OCI-LY1 (cell line): ENCODE data around the gene GSC.
A peak's percentile ranks its signal among the peaks of the same experiment; 100 is the strongest.
"Not testable (repeated sequence)": the region's sequence is repeated elsewhere in the genome, so short reads cannot be mapped to it uniquely, and the experiment has no call there.

Source experiments
- H2AFZ ChIP-seq: fragments of 200-600 bp; sonication (generic), shearing (Covaris generic); 2 replicates; pipeline ENCODE4 v1.6.0; 2014; ENCODE audit warnings: antibody characterized with exemption, mild to moderate bottlenecking, low read length
- H3F3A ChIP-seq: fragments of 200-600 bp; sonication (generic), shearing (Covaris generic); 2 replicates; pipeline ENCODE4 v1.6.0; 2014; ENCODE audit warnings: mild to moderate bottlenecking, antibody characterized with exemption, low read length, moderate library complexity; ENCODE audit not compliant: insufficient read depth
- H3K27ac ChIP-seq: fragments of 200-600 bp; sonication (generic); 2 replicates; pipeline ENCODE4 v1.5.1; 2014; ENCODE audit warnings: low read length, mixed run types, mild to moderate bottlenecking, low read depth; ENCODE audit not compliant: poor library complexity, severe bottlenecking
- H3K27me3 ChIP-seq: fragments of 200-600 bp; sonication (generic); 2 replicates; pipeline ENCODE4 v1.6.0; 2014; ENCODE audit warnings: antibody characterized with exemption, mild to moderate bottlenecking, low read length, moderate library complexity; ENCODE audit not compliant: insufficient read depth
- H3K36me3 ChIP-seq: fragments of 200-600 bp; sonication (generic); 2 replicates; pipeline ENCODE4 v1.6.1; 2014; ENCODE audit warnings: mild to moderate bottlenecking, antibody characterized with exemption, low read length, moderate library complexity, mixed read lengths; ENCODE audit not compliant: insufficient read depth
- H3K4me1 ChIP-seq: fragments of 200-600 bp; sonication (generic); 2 replicates; pipeline ENCODE4 v1.5.1; 2014; ENCODE audit warnings: mild to moderate bottlenecking, low read length, moderate library complexity; ENCODE audit not compliant: insufficient read depth, severe bottlenecking
- H3K4me2 ChIP-seq: fragments of 200-600 bp; sonication (generic), shearing (Covaris generic); 2 replicates; pipeline ENCODE4 v1.6.1; 2014; ENCODE audit warnings: low read length
- H3K4me3 ChIP-seq: fragments of 200-600 bp; sonication (generic); 2 replicates; pipeline ENCODE4 v1.5.1; 2014; ENCODE audit warnings: low read length, low read depth, mild to moderate bottlenecking, mixed read lengths; ENCODE audit not compliant: poor library complexity, severe bottlenecking
- H3K79me2 ChIP-seq: fragments of 200-600 bp; shearing (Covaris generic); 2 replicates; pipeline ENCODE4 v1.6.1; 2016; ENCODE audit warnings: mixed run types, low read length, mixed read lengths; ENCODE audit not compliant: insufficient read depth
- H3K9ac ChIP-seq: fragments of 200-600 bp; sonication (generic), shearing (Covaris generic); 2 replicates; pipeline ENCODE4 v1.6.1; 2014; ENCODE audit warnings: mild to moderate bottlenecking, low read length, mixed read lengths
- H3K9me2 ChIP-seq: fragments of 200-600 bp; sonication (generic), shearing (Covaris generic); 2 replicates; pipeline ENCODE4 v1.6.1; 2014; ENCODE audit warnings: low read depth, mild to moderate bottlenecking, low read length, mixed read lengths
- H3K9me3 ChIP-seq: fragments of 200-600 bp; shearing (Covaris generic); 2 replicates; pipeline ENCODE4 v1.6.1; 2014; ENCODE audit warnings: low read length, mixed read lengths
- H4K20me1 ChIP-seq: fragments of 200-600 bp; sonication (generic), shearing (Covaris generic); 2 replicates; pipeline ENCODE4 v1.6.0; 2016; ENCODE audit warnings: mild to moderate bottlenecking, low read length; ENCODE audit not compliant: insufficient read depth
- CTCF ChIP-seq: fragments of 200-600 bp; sonication (generic), shearing (Covaris generic); IDR thresholded peaks from 2 replicates; pipeline ENCODE4 v1.5.1; 2017; ENCODE audit warnings: mild to moderate bottlenecking, antibody characterized with exemption, low read length, moderate library complexity, mixed read lengths
- EZH2 ChIP-seq: fragments of 200-600 bp; sonication (generic), shearing (Covaris generic); IDR thresholded peaks from 2 replicates; pipeline ENCODE4 v1.8.0; 2017; ENCODE audit warnings: borderline replicate concordance, mixed run types, mild to moderate bottlenecking, antibody characterized with exemption, low read length, moderate library complexity, mixed read lengths

The GSC gene

GRCh38 chr14:94748667-94749347, 21.1 kb downstream of the GSC start:
- Histone ChIP-seq H3K9ac (no peak overlapping the region), H3F3A (no peaks in the 10 kb centered on the region), H3K9me2 (no peaks in the 10 kb centered on the region), H3K79me2 (no peaks in the 10 kb centered on the region), H3K4me1 (no peaks in the 10 kb centered on the region), H3K27me3 (no peaks in the 10 kb centered on the region), H3K4me3 (no peak overlapping the region), H3K27ac (no peak overlapping the region), H2AFZ (no peak overlapping the region), H3K9me3 (no peaks in the 10 kb centered on the region), H4K20me1 (no peaks in the 10 kb centered on the region), H3K4me2 (no peak overlapping the region), H3K36me3 (no peaks in the 10 kb centered on the region)
- TF ChIP-seq CTCF = peak; percentile 72
- TF ChIP-seq EZH2 = no peak

GRCh38 chr14:94747739-94748138, 22.2 kb downstream of the GSC start:
- H3K27me3 ChIP-seq = no peaks in the 10 kb centered on the region
- no peak overlapping the region for H3K4me3 ChIP-seq
- no peak overlapping the region for H3K27ac ChIP-seq
- no peaks in the 10 kb centered on the region for H3F3A ChIP-seq
- H3K4me1 ChIP-seq = no peaks in the 10 kb centered on the region
- H4K20me1 ChIP-seq = no peaks in the 10 kb centered on the region
- no peak overlapping the region for H3K9ac ChIP-seq
- no peak overlapping the region for H2AFZ ChIP-seq
- no peak overlapping the region for H3K4me2 ChIP-seq
- no peaks in the 10 kb centered on the region for H3K79me2 ChIP-seq
- H3K9me3 ChIP-seq = no peaks in the 10 kb centered on the region
- no peaks in the 10 kb centered on the region for H3K36me3 ChIP-seq
- TF ChIP-seq EZH2 (no peak), CTCF (no peak)
- no peaks in the 10 kb centered on the region for H3K9me2 ChIP-seq

GRCh38 chr14:94747153-94747552, 22.8 kb downstream of the GSC start:
- H3K36me3 ChIP-seq, H3K9ac ChIP-seq, H3K27me3 ChIP-seq, H3K79me2 ChIP-seq, H2AFZ ChIP-seq, H3K27ac ChIP-seq, H3F3A ChIP-seq, H3K9me2 ChIP-seq, H4K20me1 ChIP-seq, H3K9me3 ChIP-seq, H3K4me1 ChIP-seq, H3K4me2 ChIP-seq, H3K4me3 ChIP-seq: not testable (repeated sequence)

GRCh38 chr14:94746131-94746530, 23.8 kb downstream of the GSC start:
- Histone ChIP-seq H3K9me3 (no peaks in the 10 kb centered on the region), H3F3A (no peaks in the 10 kb centered on the region), H3K9me2 (no peaks in the 10 kb centered on the region), H3K4me1 (no peaks in the 10 kb centered on the region), H3K4me3 (no peak overlapping the region), H3K9ac (no peak overlapping the region), H3K36me3 (no peaks in the 10 kb centered on the region), H2AFZ (no peak overlapping the region), H3K27me3 (0 out of 2 replicates have a peak, but pooled peaks cover 3% of the 10 kb centered on the region), H4K20me1 (no peaks in the 10 kb centered on the region), H3K79me2 (no peaks in the 10 kb centered on the region), H3K4me2 (no peak overlapping the region), H3K27ac (no peak overlapping the region)
- TF ChIP-seq EZH2 = no peak
- TF ChIP-seq CTCF = no peak
